GM10248 (cell line): ENCODE measurements around the gene IMMP2L.
A peak's percentile ranks its signal among the peaks of the same experiment; 100 is the strongest.

Experiments used
- CTCF ChIA-PET: fragments of 300-600 bp; sonication (Branson Sonifier 250); formaldehyde crosslinking; extraction: SDS; loops from one replicate; lab custom pipeline; 2021; ENCODE audit warnings: antibody characterized with exemption; lab: Yijun Ruan, JAX
- POLR2A ChIA-PET: fragments of 350-650 bp; sonication (Branson Sonifier 250); formaldehyde crosslinking; extraction: SDS; loops from one replicate; lab custom pipeline; 2020; ENCODE audit warnings: antibody characterized with exemption; lab: Yijun Ruan, JAX
- DNase-seq: peaks from one replicate; pipeline ENCODE4 v3.0.0; 2012; ENCODE audit errors: extremely low spot score
- TF ChIP-seq, protein P1 (sequence below): IDR thresholded peaks from 2 replicates; pipeline ENCODE4 v1.5.1; 2012; ENCODE audit warnings: mild to moderate bottlenecking, low read depth; ENCODE audit errors: extremely low read depth, missing control alignments, control extremely low read depth

Gene IMMP2L

DNA sequence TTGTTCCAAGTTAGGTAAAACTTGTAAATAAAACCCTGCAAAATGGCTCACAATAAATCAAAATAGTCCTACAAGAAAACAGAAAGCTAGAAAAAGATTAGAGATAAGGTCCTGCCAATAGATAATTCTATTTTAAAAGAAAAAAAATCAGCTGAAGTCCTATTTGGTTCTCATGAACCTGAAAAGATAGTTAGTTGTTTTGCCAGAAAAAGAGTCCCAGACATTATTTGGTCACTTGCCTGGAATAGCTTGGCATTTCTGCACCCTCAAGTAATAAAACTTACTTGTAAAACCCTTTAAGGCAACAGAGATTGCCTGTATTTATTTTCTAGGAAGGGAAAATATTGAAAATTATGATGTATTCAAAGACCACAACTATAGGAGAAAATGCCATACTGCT, 423.7 kb downstream of the IMMP2L start:
- DNase-seq, result no peak
- POLR2A ChIA-PET, result no interaction called here
- TF ChIP-seq, protein P1, sequence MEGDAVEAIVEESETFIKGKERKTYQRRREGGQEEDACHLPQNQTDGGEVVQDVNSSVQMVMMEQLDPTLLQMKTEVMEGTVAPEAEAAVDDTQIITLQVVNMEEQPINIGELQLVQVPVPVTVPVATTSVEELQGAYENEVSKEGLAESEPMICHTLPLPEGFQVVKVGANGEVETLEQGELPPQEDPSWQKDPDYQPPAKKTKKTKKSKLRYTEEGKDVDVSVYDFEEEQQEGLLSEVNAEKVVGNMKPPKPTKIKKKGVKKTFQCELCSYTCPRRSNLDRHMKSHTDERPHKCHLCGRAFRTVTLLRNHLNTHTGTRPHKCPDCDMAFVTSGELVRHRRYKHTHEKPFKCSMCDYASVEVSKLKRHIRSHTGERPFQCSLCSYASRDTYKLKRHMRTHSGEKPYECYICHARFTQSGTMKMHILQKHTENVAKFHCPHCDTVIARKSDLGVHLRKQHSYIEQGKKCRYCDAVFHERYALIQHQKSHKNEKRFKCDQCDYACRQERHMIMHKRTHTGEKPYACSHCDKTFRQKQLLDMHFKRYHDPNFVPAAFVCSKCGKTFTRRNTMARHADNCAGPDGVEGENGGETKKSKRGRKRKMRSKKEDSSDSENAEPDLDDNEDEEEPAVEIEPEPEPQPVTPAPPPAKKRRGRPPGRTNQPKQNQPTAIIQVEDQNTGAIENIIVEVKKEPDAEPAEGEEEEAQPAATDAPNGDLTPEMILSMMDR, result no peak
- CTCF ChIA-PET, result interaction anchor here (1.1 to 1.8 kb wide), 6 partner anchors 9 to 46 kb away, joined by 4 to 7 read pairs (median 5); no protein-coding TSS in a partner anchor

DNA sequence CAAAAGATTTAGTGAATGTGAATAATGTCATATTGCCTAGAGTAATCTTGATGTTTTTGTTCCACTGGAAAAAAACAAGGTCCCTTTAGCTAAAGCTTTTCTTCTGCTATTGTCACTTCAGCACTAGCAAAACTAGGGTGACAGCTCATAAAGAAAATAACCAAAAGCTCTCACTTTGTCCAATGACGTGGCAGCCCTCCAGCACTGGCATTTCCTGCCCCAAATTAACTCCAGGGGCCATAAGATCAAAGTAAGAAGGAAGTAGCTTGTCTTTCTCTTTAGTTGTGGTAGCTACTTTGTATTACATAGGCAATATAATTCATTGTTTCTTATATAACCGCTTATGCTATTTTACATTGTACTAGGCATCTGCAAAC, 424.1 kb downstream of the IMMP2L start:
- ChIA-PET POLR2A (no interaction called here), CTCF (interaction anchor here (1.1 to 1.8 kb wide), 6 partner anchors 9 to 46 kb away, joined by 4 to 7 read pairs (median 5); no protein-coding TSS in a partner anchor)
- TF ChIP-seq, protein P1, result no peak
- peak; percentile 20 for DNase-seq

DNA sequence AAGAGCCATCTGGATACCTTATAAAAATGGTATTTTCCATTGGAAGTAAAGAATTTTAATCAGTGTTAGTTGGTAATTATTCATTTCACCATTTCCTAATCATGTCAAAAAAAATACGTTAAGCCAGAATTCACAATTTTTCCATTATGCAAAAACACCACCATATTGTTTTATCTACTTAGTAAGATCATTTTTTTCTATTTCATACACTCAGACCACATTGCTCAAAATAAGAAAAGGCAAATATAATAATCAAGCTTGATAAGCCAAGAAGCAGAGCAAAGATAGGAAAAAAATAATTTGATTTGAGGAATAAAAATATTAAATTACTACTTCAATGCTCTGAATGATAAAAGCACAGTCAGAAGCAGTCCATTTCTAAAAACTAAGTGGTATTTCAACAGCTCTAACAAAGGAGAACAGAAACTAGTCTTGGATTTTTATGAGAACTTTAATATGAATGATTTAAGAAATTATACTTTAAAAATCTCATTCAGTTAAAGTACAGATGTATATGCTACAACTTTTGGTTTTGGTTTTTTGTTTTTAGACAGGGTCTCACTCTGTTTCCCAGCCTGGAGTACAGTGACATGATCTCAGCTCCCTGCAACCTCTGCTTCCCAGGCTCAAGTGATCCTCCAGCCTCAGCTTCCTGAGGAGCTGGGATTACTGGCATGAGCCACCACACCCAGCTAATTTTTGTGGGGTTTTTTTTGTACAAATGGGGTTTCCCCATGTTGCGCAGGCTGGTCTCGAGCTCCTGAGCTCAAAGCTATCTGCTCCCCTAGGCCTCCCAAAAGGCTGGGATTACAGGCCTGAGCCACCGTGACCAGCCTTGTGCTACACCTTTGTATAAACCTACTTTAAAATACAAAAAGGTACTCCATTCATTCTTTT, 424.7 kb downstream of the IMMP2L start:
- no peak for DNase-seq
- POLR2A ChIA-PET, result no interaction called here
- CTCF ChIA-PET, result interaction anchor here (1.1 to 1.8 kb wide), 6 partner anchors 10 to 45 kb away, joined by 4 to 7 read pairs (median 5); no protein-coding TSS in a partner anchor
- TF ChIP-seq, protein P1, result no peak

DNA sequence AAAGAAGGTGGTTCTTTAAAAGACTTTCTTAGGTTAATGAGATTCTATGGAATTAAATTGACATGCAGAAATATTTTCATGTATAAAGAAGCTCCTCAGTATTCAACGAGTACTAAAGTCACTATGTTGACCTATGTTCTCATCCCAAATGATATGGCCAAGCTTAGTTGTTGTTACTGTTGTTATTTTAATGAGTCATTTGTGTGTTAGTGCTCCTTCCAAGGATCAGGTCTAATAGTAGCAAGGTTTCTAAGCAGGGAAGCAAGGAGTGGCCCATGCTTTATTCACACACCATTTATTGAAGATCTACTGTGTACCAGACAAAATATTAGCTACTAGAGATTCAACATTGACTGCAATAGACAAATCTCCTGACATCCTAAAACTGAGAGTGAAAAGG, 429.5 kb downstream of the IMMP2L start:
- ChIA-PET POLR2A (no interaction called here), CTCF (interaction anchor here (0.9 to 2.0 kb wide), 5 partner anchors 9 to 28 kb away, joined by 3 to 6 read pairs (median 4); no protein-coding TSS in a partner anchor)
- TF ChIP-seq, protein P1, result no peak
- DNase-seq, result no peak

DNA sequence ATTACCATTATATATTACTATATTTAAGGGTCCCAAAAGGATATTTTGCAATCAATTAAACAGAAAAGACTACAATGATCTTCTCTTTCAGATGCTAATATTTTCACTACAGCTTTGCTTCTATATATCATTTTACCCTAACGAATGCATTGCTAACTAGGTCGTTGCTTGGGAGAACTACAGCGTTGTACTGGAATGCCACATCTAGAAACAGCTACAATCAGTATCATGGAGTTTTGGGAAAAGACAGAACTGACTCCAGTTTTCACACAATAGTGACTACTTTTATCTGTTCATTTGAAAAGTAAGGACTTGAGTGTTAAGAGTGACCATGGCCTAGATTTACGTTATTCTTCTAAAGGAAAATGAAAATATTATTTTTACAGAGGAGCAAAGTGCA, 432.9 kb downstream of the IMMP2L start:
- TF ChIP-seq, protein P1, result no peak
- ChIA-PET CTCF (interaction anchor here (1.8 kb wide), 1 partner anchor 10 kb away, joined by 6 read pairs; no protein-coding TSS in a partner anchor), POLR2A (no interaction called here)
- DNase-seq, result no peak

DNA sequence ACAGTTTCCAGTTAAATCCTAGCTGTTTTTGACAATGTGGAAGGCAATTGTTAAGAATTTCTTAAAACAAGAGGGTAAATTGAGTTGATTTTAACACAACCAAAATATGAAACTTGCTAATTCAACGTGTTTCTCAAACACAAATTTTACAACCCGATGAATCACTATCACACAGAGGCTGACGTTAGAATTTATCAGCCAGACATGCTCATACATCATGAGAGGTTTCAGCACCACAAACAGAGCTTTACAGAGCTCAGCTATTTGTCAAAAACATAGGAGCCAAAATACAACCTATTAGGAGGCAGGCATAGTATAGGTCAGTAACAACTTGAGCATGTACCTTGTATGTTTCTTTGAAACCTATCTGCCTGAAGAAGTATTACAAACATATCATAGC, 435.3 kb downstream of the IMMP2L start:
- TF ChIP-seq, protein P1, result no peak
- no peak for DNase-seq
- ChIA-PET CTCF (interaction anchor here (0.7 to 2.0 kb wide), 3 partner anchors 11 to 28 kb away, joined by 3 to 8 read pairs (median 5); no protein-coding TSS in a partner anchor), POLR2A (no interaction called here)
